Ovary (tissue), 3 donors: ENCODE measurements around the gene ACOT7.

ENCODE experiments used
- EP300 ChIP-seq: sonication (generic); formaldehyde crosslinking; IDR thresholded peaks from one replicate; pipeline ENCODE4 v1.6.1; 2017; ENCODE audit warnings: antibody characterized with exemption
- POLR2A ChIP-seq: fragments of 450-650 bp; IDR thresholded peaks from one replicate; pipeline ENCODE4 v1.6.1; 2017; ENCODE audit warnings: antibody characterized with exemption, mild to moderate bottlenecking, moderate library complexity
- TF ChIP-seq, protein P1 (sequence below), 3 donors: fragments of 450-650 bp in 2 of 3; fragments of 200-600 bp in 1 of 3; IDR thresholded peaks; one replicate each; pipeline versions ENCODE4 v1.5.1 to v1.8.0; 2016 to 2022; ENCODE audit warnings: antibody characterized with exemption in 3 of 3, mild to moderate bottlenecking in 1 of 3
- donor health status: DM: no; HTN: no; CAD: no.

DNA sequence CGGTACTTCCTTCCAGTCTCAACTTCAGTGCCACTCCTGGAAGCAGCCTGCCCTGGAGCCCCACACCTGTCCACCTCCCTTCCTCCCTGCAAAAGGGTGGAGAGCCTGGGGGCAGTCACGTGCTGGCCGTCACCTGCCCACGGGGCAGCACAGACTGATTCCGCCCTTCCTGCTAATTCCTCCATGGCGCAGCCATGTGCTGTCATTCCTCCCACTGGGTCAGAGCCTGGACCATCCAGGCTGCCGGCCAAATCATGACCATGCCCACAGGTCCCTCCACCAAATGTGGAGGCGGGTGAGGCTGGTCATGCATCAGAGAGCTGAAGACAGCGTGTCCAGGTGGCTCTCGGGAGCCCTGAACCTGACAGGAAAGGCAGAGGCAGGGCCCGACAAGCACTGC, 108.2 kb downstream of the ACOT7 start:
- TF ChIP-seq, protein P1, sequence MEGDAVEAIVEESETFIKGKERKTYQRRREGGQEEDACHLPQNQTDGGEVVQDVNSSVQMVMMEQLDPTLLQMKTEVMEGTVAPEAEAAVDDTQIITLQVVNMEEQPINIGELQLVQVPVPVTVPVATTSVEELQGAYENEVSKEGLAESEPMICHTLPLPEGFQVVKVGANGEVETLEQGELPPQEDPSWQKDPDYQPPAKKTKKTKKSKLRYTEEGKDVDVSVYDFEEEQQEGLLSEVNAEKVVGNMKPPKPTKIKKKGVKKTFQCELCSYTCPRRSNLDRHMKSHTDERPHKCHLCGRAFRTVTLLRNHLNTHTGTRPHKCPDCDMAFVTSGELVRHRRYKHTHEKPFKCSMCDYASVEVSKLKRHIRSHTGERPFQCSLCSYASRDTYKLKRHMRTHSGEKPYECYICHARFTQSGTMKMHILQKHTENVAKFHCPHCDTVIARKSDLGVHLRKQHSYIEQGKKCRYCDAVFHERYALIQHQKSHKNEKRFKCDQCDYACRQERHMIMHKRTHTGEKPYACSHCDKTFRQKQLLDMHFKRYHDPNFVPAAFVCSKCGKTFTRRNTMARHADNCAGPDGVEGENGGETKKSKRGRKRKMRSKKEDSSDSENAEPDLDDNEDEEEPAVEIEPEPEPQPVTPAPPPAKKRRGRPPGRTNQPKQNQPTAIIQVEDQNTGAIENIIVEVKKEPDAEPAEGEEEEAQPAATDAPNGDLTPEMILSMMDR (IDR thresholded peaks at IDR 0.05) = no peak
- TF ChIP-seq POLR2A (no peak), EP300 (no peak)
